ENCODE measurements around the gene EVL.
A peak's percentile ranks its signal among the peaks of the same experiment; 100 is the strongest.

Gene EVL

DNA sequence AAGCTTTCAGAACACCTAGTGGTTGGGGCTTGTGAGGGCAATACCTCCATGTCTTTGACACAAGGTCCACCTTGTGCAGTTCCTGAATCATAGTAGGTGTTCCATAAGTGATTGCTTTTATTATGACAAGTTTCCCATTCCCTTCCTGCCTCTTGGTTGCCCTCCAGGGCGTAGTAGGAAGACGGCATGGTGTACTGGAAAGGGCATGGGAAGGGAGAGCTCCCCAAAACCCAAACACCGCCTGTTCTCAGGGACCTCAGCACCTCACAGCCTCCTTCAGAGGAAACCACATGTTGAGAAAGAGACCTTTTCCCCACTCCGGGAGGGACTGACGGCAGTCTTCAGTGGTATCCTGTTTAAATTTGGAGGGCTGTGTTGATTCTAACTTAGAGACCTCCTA is 21.1 kb downstream of the EVL start:
- DNase-seq, result no peak

- DNase-seq, result no peak
Observed at GRCh38 chr14:100088226-100088625, 23.0 kb downstream of the EVL start.

- no peak for DNase-seq
Observed at GRCh38 chr14:100091386-100091785, 26.2 kb downstream of the EVL start.

GRCh38 chr14:100092832-100093231 is 27.6 kb downstream of the EVL start:
- DNase-seq, result no peak

- DNase-seq, result no peak
Observed at GRCh38 chr14:100093319-100093718, 28.1 kb downstream of the EVL start.

DNA sequence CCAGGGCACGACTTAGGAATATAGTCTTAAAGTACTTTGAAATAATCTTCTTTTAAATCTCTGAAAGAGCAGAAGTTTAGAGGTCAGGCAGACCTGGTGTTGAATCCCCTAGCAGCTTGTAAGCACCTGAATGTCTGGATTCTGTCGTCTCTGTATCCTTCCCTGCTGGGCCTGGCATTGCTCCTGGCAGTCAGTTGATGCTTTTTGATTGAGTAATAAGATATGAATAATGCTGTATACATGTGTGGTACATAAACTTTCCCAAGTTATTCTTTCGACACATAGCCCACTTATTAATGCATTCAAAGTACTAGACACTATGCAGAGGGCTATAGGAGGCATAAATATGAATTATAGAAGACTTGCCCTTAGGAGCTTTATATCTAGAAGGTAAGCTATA is 31.4 kb downstream of the EVL start:
- no peak for DNase-seq

GRCh38 chr14:100098171-100098570 is 32.9 kb downstream of the EVL start:
- no peak for DNase-seq

GRCh38 chr14:100100032-100100703 is 34.9 kb downstream of the EVL start:
- no peak for DNase-seq

- DNase-seq, result no peak
Observed at GRCh38 chr14:100102156-100102785, 37.0 kb downstream of the EVL start.

GRCh38 chr14:100103250-100104005 is 38.2 kb downstream of the EVL start:
- no peak for DNase-seq

- no peak for DNase-seq
Observed at GRCh38 chr14:100104006-100104352, 38.8 kb downstream of the EVL start.

GRCh38 chr14:100104523-100105300 is 39.5 kb downstream of the EVL start:
- no peak for DNase-seq

DNA sequence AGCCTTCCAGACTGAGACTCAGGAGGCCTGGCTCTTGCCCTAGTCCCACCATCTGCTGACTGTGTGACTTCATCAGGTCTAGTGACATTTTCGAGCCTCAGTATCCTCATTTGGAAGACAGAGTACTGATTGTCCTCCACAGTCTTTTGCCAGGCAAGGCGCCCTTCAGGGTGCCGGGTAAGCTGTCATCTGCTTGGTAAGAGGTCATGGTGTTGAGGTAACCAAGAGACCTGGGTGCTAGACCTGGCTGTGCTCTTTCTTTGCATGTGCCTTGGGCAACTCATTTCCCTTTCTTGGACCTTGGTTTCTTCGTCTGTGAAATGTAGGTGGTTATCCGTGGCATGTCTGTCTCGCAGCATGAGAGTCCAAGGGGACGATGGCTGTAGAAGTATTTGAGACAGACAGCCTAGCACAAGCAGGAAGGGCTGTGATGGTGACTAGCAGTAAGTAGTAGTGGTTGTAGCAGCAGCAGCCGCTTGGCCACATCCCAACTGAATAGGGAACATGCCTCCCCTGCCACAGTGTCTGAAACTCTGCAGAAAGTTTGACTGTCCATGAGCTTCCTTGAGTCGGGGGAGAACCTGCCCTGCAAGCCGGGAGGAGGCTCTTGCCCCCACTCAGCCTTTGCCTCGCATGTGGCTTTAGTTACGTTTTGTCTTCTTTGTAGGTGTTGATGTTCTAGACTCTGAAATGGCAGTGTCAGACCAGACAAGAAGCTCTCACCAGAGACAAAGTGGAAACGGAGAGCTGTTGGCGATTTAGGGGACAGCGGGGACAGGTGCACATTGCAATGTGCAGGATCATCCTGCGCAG is 40.3 kb downstream of the EVL start:
- no peak for DNase-seq

- peak; percentile 56 for DNase-seq
Observed at GRCh38 chr14:100106250-100107112, 41.3 kb downstream of the EVL start.

- no peak for DNase-seq
Observed at GRCh38 chr14:100107236-100107635, 42.0 kb downstream of the EVL start.

GRCh38 chr14:100108042-100108825 is 43.0 kb downstream of the EVL start:
- peak; percentile 86 for DNase-seq

GRCh38 chr14:100108840-100109593 is 43.8 kb downstream of the EVL start:
- no peak for DNase-seq

GRCh38 chr14:100109594-100109955 is 44.4 kb downstream of the EVL start:
- DNase-seq, result no peak

DNA sequence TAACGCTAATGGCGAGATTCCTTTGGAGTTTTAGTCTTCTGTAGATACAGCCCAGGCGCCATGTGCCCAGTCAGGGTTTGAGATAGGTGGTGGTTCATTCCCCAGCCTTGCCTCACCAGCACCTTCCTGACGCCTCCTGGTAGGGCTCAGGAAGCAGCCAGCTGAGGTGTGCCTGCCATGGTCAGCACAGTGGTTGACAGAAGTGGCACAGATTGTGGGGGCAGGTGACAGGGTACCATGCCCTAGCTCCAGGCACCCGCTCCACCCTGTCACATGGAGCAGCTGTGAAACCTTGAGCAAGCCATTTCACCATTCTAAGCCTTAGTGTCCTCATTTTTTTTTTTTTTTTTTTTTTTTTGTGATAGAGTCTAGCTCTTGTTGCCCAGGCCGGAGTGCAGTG is 45.6 kb downstream of the EVL start:
- DNase-seq, result no peak
